ENCODE measurements around the gene TAX1BP1.

The TAX1BP1 gene

DNA sequence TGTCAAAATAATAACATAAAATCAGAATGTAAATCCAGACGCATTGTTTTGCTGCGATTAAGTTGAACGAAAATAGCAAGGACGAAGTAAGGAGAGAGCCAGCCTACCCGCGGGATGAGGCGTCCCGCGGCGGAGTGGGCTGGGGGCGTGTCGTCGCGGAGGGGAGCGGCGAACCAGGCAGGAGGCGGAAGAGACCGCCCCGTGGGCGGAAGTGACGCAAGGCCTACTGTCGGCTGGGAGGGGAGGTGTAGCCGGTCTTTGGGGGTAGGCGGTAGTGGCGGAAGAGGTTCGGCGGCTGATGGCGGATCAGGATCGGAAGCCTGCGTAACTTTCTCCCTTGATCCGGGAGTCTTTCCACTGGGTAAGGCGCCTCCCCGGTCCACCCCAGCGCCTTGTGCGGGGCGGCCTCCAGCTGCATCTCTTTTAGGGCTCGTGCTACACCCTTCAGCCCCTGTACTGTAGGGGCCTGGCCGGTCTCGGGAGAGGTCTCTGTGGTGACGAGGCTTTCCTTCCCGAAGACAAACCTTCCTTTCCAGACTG lies at the start of gene TAX1BP1:
Gene TAX1BP1, plus strand, starts transcription at position 254 of the 540 bp plus-strand sequence. CDS start 8,363 bp downstream, outside the sequence.
- peak; percentile 72 for DNase-seq

DNA sequence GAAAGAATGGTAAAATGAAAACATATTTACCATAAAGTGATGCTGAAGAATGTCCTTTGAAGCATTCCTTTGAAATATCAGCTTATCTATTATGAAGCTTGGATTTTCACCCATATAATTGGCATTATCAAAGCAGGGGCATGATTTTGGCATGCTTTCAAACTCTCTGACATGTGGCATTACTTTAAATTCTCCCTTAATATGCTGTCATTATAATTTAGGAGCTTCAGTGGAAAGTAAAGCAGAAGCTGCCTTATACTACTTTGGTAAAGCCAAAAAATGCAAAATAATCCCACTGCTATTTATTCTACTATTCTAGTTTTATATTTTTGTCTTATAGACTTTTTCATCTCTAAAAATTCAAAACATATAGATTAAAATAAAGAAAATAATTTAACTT lies 49.3 kb upstream of the TAX1BP1 start:
- no peak for DNase-seq

DNA sequence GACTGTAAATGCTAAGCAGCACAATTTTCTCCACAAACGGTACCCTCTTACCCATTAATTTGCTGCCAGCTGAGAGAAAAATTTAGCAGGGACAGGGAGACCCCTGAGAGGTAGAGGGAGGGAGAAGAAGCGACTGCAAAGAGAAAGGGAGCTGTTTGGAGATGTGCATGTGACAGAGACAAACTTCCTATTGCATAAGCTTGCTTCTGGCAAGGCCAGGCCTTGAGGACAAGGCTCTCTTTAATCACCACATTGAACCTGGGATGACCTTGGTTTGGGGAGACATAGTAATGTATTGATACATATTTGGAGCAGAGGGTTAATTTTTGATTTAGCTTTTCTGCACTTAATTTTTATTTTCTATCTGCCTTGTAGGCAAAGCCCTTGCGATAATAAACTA lies 46.2 kb upstream of the TAX1BP1 start:
- no peak for DNase-seq

DNA sequence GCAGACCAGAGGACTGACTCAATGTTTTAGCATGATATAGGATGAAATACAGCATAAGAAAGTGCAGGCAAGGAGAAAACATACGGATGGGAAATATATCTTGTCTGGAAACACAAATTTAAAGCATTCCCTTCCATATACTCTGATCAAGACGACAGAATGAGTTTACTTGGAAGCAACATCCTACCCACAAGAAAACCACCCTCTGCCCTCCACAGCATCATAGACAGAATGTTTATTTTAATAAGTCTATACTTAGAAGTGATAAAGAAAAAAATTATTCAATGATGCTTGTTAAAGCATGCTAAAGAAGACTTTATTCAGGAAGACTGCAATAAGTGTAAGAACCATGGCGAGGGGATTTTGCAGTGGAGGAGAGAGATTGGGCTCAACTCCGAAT lies 44.9 kb upstream of the TAX1BP1 start:
- no peak for DNase-seq

DNA sequence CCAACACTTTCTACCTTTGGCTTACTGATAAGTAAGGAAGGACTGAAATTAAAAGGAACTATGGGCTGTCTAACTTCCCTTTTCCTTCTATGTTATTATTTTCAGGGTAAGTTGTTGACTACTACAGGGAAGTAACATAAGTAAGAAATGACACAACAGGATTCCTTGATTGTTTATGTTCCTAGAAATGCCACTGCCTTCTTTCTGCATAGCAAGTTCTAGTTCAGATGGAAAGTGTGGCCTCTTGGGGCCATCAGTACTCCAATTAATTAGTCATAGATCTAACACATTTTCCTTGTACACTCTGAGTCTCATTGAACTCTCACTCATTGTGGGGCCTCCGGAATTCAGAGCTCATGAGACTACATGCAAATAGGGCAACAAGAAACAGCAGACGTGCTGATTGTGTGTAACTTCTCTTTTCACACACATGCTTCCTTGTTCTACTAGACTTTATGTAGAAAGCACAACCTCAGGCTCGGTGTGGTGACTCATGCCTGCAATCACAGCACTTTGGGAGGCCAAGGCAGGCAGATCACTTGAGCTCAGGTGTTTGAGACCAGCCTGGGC lies 42.0 kb upstream of the TAX1BP1 start:
- DNase-seq: no peak

DNA sequence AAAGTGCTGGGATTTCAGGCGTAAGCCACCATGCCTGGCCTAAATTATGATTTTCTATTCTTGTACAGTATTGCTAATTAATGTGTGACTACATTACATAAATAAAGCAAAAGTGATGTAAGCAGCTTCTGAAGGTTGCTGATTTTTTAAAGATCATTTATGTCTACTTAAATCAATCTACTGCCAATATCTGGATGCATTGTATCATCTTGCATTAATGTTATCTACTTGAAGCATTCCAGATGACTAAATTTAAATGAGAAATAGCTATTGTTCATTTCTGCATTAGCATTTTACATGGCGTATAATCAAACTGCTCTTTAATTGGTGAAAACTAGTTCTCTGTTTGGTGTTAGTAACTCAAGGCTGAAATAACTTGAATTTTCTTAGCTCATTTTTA lies 40.2 kb upstream of the TAX1BP1 start:
- DNase-seq: no peak

DNA sequence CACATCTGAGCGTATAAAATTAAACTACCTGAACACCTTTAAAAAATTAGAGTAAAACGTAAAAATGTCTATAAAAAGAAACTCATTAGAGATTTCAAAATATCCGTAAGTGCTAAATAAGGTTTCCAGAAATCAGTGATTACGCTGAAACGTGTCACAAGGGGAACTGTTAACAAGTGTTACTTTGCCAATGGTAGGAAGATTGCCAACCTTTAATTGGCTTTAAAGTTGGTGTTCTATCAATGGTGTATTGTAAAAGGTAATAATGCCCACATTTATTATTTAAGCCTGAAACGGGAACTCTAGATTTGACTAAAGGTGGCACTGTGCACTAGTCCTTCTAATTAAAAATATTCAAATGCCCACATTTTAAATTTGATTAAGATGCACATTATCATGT lies 39.5 kb upstream of the TAX1BP1 start:
- DNase-seq: no peak

DNA sequence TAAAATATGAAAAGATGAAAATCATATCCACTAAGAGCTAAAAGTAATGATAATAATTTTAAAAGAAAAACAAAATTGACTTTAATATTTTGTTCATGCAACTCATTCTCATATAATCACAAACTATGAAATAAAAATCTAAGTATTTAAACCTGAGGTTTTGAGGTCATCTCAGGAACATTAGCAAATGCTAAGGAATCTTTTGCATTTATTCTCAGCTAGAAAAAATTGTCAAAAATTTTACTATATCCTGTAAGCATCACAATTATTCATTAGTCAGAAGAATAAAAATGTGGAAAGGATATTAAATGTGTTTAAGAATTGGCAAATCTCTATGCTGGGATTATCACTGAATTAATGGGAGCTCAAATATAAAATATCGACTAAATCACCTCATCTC lies 36.8 kb upstream of the TAX1BP1 start:
- DNase-seq: no peak

DNA sequence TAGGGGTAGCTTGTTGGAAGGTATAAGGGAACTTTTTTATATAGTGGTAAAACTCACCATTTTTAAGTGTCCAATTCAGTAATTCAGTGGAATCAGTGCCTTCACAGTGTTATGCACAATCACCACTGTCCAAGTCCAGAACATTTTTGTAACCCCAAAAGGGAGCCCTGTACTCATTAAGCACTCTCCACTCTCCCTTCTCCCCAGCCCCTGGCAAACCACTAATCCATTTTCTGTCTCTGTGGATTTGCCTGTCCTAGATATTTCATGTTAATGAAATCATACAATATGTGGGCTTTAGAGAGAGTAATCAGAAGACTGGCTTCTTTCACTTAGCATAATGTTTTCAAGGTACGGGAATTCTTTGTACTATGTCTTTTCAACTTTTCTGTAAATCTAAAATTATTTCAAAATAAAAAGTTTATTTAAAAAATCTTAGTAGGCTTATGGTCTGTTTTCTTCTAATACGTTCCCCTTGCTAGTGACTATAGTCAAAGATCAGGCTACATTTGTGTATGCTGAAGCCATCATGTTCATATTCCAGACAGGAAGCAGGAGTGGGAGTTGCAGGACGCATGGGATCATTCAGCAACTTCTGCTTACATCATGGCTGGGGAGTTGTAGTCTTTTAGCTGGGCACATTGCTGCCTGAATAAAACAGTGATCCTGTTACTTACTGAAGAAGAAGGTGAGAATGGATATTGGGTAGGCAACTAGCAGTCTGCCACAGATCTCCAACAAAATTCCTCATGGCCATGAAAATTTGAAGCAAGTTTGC lies 35.4 kb upstream of the TAX1BP1 start:
- DNase-seq: no peak

DNA sequence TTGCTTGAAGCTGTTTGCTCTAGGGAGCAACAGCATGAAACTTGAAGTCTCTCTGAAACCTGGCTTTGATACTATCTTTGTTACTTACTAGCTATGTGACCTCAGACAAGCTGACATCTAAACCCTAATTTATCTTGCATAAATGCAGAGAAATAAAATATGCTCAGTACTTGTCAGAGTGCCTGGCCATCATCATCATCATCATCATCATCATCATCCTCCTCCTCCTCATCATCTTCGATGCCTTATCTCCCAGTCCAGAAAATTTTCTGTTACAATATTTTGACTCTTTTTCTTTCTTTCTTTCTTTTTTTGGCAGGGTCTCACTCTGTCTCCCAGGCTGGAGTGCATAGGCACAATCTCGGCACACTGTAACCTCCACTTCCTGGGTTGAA lies 34.8 kb upstream of the TAX1BP1 start:
- DNase-seq: no peak

DNA sequence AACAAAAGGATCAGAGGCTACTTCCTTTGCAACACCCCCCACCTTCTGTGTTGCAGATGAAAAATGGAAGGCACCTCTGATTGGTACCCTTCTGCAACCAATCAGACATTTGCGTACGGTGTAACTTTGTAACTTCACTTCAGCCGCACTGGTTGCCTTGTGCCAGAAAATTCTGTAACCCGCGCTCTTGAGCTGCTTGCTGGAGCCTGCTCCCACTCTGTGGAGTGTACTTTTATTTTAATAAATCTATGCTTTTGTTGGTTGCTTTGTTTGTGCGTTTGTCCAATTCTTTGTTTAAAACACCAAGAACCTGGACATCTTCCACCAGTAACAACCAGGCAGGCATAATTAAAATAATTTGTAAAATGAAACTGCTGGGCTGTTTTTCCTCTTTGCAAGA lies 31.5 kb upstream of the TAX1BP1 start:
- no peak for DNase-seq

DNA sequence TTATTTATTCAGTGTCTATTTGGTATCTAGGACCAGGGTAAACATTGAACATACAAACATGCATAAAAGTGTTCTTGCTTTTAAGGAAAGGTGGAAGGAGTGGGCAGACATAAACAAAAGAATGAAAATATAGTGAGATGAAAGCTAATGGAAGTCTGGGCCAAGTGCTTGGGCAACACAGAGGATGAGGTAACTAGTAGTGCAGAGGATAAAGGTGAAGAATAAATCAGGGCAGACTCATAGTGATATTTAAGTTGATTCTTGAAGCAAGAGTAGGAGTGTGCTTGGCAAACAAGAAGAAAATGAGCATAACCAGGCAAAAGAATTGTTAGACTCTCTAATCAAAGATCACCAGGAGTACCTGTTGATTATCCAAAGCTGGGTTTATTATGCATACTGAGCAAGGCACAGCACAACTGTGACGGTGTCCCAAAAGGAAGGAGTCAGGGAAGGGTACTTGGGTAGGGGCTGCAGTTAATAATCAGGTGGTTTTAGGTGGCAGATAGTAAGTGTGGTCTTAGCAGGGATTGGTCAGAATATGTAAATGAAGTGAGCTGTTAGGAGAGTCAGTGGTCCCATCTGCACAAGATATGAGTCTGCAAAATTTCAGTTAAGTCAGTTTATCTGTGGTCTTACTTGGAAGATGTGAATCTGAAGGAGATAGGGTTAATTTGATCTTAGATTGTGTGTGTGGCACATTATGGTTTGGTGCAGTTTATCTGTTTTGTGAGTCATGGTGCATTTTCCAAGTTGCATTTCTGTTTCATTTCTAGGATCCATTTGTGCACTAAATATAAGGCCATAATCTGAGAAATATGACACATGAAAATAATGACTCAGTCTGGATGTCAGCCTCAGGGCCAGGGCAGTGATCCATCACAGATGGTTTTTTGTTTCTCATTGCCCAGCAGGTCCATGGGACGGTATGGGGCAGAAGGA lies 30.6 kb upstream of the TAX1BP1 start:
- no peak for DNase-seq

DNA sequence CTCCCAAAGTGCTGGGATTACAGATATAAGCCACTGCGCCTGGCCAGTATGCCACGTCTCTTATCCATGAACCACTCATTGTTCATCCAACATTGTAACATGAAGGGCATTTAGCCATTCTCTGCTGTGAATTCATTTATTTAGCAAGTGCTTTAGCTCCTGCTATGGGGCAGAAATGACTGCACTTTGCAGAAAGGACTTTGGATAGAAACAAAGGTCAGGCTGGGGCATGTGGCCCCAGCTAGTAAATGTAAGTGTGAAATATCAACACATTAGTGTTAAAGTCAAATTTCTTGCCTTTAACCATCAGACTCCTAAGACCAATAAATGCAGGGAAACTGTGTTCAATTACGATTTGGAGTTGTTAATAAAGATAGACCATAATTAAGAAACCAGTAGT lies 27.7 kb upstream of the TAX1BP1 start:
- no peak for DNase-seq

DNA sequence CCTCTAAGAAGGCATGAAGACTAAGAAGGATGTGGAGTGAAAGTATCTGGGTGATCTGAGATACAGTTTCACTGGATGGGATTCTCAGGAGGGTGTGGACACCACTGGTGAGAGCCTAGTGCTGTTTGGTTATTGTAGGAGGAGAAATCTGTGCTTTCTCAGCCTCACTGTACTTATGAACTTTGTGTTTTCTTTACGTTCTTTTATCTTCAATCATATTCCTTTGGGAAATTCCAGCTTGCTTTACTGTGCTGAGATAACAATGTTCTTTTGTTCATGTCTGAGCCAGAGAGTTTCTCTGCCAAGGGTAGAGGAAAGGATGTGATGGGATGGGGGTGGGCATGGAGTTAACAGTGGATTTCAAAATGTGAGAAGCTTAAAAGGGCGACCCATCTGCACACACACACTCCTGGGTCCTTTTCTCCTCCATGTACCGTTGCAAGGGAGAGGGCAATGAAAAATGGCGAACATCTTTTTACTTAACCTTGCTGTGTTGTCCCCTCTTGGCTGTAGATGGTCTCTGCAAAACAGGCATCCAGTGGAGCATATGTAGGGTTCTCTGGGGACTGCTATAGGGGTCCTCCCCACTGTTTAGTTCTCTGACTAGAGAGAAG lies 25.0 kb upstream of the TAX1BP1 start:
- no peak for DNase-seq

DNA sequence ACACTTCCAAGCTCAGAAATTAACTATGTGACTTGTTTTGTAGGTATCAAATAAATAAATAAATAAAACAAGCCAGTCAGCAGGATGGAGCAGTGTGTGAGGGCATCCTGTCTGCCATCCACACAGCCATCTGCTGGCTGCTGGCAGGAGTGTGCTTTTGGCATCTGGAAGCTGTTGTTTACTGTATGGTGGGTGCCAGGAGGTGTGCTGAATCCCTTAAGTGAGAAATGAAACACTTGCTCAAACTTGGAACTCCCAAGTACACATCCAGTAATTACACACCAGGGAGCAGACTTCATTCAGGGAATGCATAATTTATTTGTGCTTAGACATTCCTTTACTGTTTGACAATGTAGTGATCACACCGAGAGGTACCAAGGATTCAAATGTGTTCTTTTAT lies 16.9 kb upstream of the TAX1BP1 start:
- DNase-seq: peak; percentile 89

DNA sequence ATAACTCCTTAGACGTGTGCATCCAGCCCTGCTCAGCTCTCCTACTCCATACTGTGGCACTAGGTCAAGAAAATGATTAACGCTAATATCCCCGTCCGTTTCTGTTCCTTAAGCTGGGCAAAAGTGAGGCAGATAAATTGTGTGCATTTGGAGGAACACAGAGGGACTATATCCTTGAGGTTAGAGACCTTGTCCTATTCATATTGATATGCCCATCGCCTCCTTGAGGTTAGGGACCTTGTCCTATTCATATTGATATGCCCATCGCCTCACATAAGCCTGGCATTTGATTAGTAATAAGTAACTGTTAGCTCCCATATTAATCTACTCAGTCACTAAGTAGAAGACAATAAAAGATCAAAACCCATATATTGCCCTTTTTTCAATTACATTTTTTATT lies 12.9 kb upstream of the TAX1BP1 start:
- DNase-seq: no peak

DNA sequence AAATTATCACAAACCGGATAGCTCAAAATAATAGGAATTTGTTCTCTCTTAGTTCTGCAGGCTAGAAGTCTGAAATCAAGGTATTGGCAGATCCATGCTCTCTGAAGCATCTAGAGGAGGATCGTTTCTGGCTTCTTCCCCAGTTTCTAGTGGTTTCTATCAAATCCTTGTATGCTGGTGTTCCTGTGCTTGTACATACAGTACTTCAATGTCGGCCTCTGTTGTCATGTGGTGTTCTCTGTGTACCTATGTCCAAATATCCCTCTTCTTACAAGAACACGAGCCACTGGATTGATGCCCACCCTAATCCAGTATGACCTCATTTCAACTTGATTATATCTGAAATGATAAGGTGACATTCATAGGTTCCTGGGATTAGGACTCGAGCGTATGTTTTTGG lies 9.8 kb upstream of the TAX1BP1 start:
- no peak for DNase-seq

DNA sequence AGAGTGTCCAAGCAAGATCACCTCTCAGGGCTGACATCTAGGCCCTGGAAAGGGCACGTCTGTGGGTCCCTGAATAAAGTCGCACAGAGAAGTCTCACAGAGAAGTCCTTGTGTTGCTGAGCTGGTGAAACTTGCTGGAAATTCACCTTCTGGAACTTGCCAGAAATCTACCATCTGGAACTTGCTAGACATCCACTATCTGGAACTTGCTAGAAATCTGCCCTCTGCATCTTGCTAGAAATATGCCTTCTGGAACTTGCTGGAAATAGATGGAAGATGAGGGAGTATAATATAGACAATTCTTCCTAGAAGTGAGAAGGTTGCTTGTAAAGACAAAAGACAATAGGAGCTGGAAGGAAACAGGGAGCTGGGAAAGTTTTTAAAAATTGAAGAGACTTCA lies 5.4 kb upstream of the TAX1BP1 start:
- no peak for DNase-seq

DNA sequence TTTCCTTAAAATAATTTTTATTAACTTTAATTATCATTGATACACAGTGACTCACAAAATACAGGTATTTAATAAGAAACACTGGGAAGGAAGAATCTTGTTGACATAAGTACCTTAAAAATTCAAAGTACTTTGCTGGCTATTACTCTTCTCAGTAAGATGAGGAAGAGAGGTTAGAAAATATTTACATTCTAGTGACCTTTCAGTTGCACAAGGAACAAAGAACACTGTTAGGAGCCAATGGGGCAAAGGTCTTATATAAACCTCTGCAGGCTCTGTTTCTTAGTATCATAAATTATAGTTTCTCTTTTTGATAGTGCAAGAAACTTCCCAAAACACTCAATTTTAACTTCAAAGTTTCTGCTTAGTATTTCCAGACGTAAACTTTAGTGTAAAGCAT lies 4.8 kb upstream of the TAX1BP1 start:
- no peak for DNase-seq

DNA sequence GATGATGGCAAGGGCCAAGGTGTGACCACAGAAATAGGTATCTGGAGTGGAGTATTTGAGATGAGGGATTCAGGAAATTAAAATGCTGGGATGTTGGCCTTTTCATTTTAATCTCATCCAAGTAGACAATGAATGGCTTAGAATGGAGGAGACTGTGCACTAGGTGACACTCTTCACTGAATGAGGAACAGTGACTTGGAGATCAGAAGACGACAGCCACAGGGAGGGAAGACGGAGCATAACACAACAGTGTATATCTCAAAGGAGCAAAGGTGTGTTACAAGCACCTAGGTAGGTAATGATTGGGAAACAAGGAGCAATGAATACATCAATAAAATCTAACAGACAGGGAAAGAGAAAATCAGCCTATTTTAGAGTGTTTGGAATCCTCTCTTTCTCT lies 4.1 kb upstream of the TAX1BP1 start:
- no peak for DNase-seq

DNA sequence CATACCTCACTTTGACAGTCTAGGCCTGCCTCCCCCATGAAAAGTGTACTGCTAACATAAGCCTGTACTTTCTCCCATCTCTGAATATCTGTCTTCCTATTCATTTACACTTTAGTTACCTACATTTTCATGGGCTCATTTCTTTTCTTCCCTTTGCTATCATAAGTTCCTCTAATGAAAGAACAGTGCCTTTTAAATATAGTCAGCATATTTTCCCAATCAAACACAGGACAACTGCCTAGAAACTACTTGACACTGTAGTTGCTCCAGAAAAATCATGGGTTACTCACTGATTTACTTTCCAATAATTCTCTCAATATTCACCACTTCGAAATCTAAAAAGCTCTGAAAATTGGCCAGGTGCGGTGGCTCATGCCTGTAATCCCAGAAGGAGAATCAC lies 2.8 kb upstream of the TAX1BP1 start:
- no peak for DNase-seq

DNA sequence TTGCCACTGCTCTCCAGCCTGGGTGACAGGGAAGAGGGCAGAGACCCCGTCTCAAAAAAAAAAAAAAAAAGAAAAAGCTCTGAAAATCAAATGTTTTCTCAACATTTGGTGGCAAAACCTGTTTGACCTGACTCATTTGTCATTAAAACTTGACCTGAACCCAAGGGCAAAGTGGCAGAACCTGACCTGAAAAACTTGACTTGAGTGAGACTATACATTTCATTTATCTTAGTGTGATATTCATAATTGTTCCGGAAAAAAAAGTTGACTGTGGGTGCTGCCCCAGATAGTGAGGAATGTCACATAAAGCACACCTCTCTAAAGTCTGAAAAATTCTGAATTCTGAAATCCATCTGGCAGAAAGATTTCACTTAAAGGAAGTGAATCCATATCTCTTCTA lies 2.3 kb upstream of the TAX1BP1 start:
- DNase-seq: no peak

DNA sequence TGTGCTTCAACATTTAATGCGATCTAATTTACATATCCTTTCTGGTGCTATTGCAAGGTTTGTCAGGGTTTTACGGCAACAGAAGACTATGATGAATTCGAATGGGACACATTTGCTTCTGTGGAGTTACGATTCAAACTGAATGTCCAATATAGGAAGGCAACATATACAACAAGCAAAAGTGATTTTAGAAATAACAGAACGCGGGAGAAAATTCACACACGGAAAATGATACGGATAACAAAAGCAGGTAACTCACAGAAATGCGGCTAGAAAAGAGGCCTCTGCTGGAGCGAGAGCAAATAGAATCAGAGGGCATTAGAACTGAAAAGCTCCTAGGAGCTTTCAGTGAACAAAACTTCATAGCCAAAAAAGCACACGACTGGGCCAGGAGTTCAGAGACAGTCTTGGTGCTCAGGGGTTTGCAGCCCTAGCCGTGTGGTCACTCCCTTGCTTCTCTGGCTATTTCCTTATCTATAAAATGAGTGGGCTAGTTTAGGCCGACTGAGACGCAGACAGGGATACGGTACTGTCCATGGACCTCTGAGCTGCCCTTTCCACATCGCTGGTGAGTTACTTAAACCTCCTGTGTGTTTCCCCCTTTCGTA lies 557 bp upstream of the TAX1BP1 start:
- DNase-seq: no peak

Measured in NCI-H1694 treated with DMSO at 0.1 percent for 48 hours (cell line).